HepG2 (cell line): ENCODE data around the gene P4HB. TPM values are rescaled to one million over a fixed set of nuclear protein-coding genes. Genes with fewer than 3 reads are reported as not detected.

ENCODE experiments used
- AFF4 ChIP-seq: sonication (generic); formaldehyde crosslinking; IDR thresholded peaks from 2 replicates; pipeline ENCODE4 v1.4.0; 2020; ENCODE audit warnings: missing genetic modification reagents
- CAMTA2 ChIP-seq: sonication (generic); formaldehyde crosslinking; IDR thresholded peaks from 2 replicates; pipeline ENCODE4 v1.4.0; 2020; ENCODE audit warnings: mild to moderate bottlenecking, missing genetic modification reagents, borderline replicate concordance
- HBP1 ChIP-seq: IDR thresholded peaks from 2 replicates; pipeline ENCODE4 v1.6.1; 2016; ENCODE audit warnings: low read depth, control low read depth
- HMG20B ChIP-seq: conservative IDR thresholded peaks from 2 replicates; pipeline ENCODE4 v1.6.1; 2016; ENCODE audit warnings: missing genetic modification reagents, missing compliant biosample characterization
- HNRNPH1 ChIP-seq: fragments of 200-400 bp; formaldehyde crosslinking; optimal IDR thresholded peaks from 2 replicates; pipeline ENCODE3; 2017; ENCODE audit warnings: mild to moderate bottlenecking, low read depth, low read length
- MAZ ChIP-seq, 2 experiments: sonication (generic) in 1 of 2; formaldehyde crosslinking in 1 of 2; IDR thresholded peaks; 2 replicates each; pipeline versions ENCODE4 v1.5.0 to v1.6.1; 2012 to 2020; ENCODE audit warnings: low read depth in 2 of 2, mild to moderate bottlenecking in 2 of 2, borderline replicate concordance in 1 of 2, improper control_type of control experiment in 1 of 2, low read length in 1 of 2, missing genetic modification reagents in 1 of 2, moderate library complexity in 1 of 2
- NFIC ChIP-seq: IDR thresholded peaks from 2 replicates; pipeline ENCODE4 v1.6.1; 2012; ENCODE audit warnings: mild to moderate bottlenecking, low read length, inconsistent platforms
- PRDM10 ChIP-seq: sonication (generic); formaldehyde crosslinking; IDR thresholded peaks from 2 replicates; pipeline ENCODE4 v1.4.0; 2020; ENCODE audit warnings: low read depth, missing genetic modification reagents
- RFX3 ChIP-seq: IDR thresholded peaks from 2 replicates; pipeline ENCODE4 v1.6.1; 2016; ENCODE audit warnings: missing biosample characterization, missing genetic modification reagents
- ZBTB43 ChIP-seq: sonication (generic); formaldehyde crosslinking; conservative IDR thresholded peaks from 2 replicates; pipeline ENCODE4 v1.4.0; 2020; ENCODE audit warnings: missing genetic modification reagents
- ZFP36L2 ChIP-seq: sonication (generic); formaldehyde crosslinking; IDR thresholded peaks from 2 replicates; pipeline ENCODE4 v1.4.0; 2020; ENCODE audit warnings: missing genetic modification reagents
- ZNF33A ChIP-seq: sonication (generic); formaldehyde crosslinking; IDR thresholded peaks from 2 replicates; pipeline ENCODE4 v1.5.1; 2020; ENCODE audit warnings: missing genetic modification reagents, mild to moderate bottlenecking, moderate library complexity, borderline replicate concordance
- ZNF530 ChIP-seq: sonication (generic); formaldehyde crosslinking; IDR thresholded peaks from 2 replicates; pipeline ENCODE4 v1.5.0; 2020; ENCODE audit warnings: low read depth, mild to moderate bottlenecking, missing genetic modification reagents
- ZNF703 ChIP-seq: sonication (generic); formaldehyde crosslinking; IDR thresholded peaks from 2 replicates; pipeline ENCODE4 v1.5.1; 2020; ENCODE audit warnings: missing genetic modification reagents, mild to moderate bottlenecking, moderate library complexity, borderline replicate concordance
- ZNF740 ChIP-seq: sonication (generic); formaldehyde crosslinking; IDR thresholded peaks from 2 replicates; pipeline ENCODE4 v1.4.0; 2020; ENCODE audit warnings: missing genetic modification reagents
- ZNF766 ChIP-seq: sonication (generic); formaldehyde crosslinking; IDR thresholded peaks from 2 replicates; pipeline ENCODE4 v1.5.0; 2020; ENCODE audit warnings: missing genetic modification reagents, borderline replicate concordance
- polyA plus RNA-seq, 8 experiments: library from polyadenylated mRNA; depleted of rRNA in 3 of 8; stranded (reverse) in 7 of 8; unstranded in 1 of 8; fragments of >200 nt; fragmentation: Illumina TruSeq in 4 of 8; extraction: Trizol in 4 of 8; gene quantifications; 2 replicates each; pipeline versions ENCODE4 v1.2.1 to v1.2.3, GENCODE V29; 2011 to 2016; ENCODE audit warnings: low read depth in 4 of 8, missing spikeins in 1 of 8, mixed read lengths in 1 of 8; ENCODE audit not compliant: insufficient read depth in 1 of 8
- total RNA-seq, 5 experiments: library from RNA; depleted of rRNA; stranded (reverse); fragments of >200 nt; fragmentation: Illumina TruSeq; extraction: Trizol; gene quantifications; 2 replicates each; pipeline ENCODE4 v1.2.3, GENCODE V29; 2016; ENCODE audit warnings: low read depth in 1 of 5

Gene P4HB
- total and polyA plus RNA-seq, 2 of the 13 experiments (the other 11 are each of a cell fraction or from before 2014, with no cell fraction given) = 185 to 782 TPM

GRCh38 chr17:81869221-81870130 is 9.1 kb upstream of the P4HB start (continued):
- TF ChIP-seq ZNF740 (CRISPR knock-in tag) (no peak; the same call in 1 of the 2 replicates), HMG20B (no peak), HBP1 (0 out of 2 replicates have a peak, but pooled peaks have one; percentile 21), ZBTB43 (CRISPR knock-in tag) (no peak), NFIC (0 out of 2 replicates have a peak, but pooled peaks have one; percentile 41), AFF4 (CRISPR knock-in tag) (0 out of 2 replicates have a peak, but pooled peaks have one; percentile 33), CAMTA2 (CRISPR knock-in tag) (peak; percentile 15; the same call in 1 of the 2 replicates), ZNF766 (CRISPR knock-in tag) (0 out of 2 replicates have a peak, but pooled peaks have one; percentile 35), ZNF530 (no peak), PRDM10 (no peak), ZNF33A (CRISPR knock-in tag) (no peak), HNRNPH1 (no peak), ZFP36L2 (CRISPR knock-in tag) (no peak), RFX3 (CRISPR knock-in tag) (no peak), MAZ (IDR thresholded peaks at IDR 0.05; ENCODE audit: borderline replicate concordance, low read depth, low read length) (peak; percentile 35; the same call in 1 of the 2 replicates), MAZ (CRISPR knock-in tag; IDR thresholded peaks at IDR 0.05; ENCODE audit: low read depth) (no peak; the same call in 1 of the 2 replicates), ZNF703 (no peak; the same call in 1 of the 2 replicates)
